ENCODE data around the gene OGDH.

The OGDH gene

DNA sequence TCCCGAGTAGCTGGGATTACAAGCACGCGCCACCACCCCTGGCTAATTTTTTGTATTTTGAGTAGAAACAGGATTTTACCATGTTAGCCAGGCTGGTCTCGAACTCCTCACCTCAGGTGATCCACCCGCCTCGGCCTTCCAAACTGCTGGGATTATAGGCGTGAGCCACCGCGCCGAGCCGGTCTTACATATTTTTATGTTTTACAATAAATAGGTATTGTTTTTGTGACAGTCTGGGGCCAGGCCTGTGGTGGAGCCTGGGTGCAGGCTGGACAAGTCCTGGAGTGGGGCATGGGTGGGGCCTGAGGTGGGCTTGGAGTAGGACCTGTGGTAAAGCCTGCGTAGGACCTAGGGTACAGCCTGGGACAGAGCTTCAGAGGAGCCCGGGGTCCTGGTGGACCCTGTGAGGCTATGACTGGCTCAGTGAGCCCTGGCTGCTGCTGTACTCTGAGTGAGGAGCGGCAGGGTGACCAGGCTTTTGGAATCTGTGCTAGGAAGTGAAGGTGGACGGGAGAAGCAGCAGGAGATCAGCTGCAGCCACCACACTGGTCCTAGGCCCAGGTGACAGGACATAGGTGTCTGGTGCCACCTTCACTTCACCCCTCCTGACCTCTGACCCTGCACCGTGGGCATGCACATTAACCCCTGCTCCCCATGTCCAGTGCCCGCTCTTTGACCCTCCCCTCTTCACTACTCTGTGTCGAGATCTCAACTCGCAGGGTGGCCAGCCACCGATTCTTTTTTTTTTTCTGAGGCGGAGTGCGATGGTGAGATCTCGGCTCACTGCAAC is 132.6 kb downstream of the OGDH start:
- TF ChIP-seq, protein P1, sequence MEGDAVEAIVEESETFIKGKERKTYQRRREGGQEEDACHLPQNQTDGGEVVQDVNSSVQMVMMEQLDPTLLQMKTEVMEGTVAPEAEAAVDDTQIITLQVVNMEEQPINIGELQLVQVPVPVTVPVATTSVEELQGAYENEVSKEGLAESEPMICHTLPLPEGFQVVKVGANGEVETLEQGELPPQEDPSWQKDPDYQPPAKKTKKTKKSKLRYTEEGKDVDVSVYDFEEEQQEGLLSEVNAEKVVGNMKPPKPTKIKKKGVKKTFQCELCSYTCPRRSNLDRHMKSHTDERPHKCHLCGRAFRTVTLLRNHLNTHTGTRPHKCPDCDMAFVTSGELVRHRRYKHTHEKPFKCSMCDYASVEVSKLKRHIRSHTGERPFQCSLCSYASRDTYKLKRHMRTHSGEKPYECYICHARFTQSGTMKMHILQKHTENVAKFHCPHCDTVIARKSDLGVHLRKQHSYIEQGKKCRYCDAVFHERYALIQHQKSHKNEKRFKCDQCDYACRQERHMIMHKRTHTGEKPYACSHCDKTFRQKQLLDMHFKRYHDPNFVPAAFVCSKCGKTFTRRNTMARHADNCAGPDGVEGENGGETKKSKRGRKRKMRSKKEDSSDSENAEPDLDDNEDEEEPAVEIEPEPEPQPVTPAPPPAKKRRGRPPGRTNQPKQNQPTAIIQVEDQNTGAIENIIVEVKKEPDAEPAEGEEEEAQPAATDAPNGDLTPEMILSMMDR (IDR thresholded peaks at IDR 0.05): no peak

DNA sequence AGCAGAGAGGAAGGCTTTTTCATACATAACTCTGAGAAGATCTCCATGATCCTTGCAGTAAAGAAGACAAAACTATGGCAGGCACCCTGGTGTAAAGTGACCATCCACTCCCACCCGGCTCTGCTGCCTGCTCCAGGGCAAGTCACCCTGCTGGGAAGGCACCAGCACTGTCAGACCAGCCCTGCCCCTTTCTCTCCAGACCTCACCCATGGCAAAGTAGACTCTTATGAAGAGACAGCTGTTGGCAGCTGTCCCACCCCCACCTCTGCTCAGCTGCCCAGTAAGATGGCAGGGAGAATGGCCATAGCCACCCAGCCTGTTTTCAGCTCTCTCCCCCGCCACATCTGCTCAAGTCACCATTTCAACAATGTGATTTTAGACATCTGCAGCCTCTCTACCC is 133.6 kb downstream of the OGDH start:
- TF ChIP-seq, protein P1 (IDR thresholded peaks at IDR 0.05): no peak

DNA sequence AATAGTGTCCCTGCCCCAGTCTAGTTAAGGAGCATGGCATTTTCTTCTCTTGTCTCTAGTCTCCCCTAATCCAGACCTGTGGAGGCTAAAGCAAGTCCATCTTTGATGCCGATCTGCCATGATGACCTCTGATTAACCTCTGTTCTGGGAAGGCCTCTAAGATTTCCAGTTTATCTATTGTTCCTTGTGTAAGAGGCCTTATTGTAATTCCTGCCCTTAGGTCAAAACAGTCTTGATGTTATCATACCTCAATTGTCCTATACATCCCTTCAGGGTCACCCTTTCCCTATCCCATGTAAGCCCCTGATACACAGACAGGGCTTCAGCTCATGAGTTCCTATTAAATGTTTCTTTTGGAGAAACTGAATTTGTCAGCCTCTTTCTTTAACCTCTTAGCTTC is 137.3 kb downstream of the OGDH start:
- TF ChIP-seq, protein P1 (IDR thresholded peaks at IDR 0.05): no peak

DNA sequence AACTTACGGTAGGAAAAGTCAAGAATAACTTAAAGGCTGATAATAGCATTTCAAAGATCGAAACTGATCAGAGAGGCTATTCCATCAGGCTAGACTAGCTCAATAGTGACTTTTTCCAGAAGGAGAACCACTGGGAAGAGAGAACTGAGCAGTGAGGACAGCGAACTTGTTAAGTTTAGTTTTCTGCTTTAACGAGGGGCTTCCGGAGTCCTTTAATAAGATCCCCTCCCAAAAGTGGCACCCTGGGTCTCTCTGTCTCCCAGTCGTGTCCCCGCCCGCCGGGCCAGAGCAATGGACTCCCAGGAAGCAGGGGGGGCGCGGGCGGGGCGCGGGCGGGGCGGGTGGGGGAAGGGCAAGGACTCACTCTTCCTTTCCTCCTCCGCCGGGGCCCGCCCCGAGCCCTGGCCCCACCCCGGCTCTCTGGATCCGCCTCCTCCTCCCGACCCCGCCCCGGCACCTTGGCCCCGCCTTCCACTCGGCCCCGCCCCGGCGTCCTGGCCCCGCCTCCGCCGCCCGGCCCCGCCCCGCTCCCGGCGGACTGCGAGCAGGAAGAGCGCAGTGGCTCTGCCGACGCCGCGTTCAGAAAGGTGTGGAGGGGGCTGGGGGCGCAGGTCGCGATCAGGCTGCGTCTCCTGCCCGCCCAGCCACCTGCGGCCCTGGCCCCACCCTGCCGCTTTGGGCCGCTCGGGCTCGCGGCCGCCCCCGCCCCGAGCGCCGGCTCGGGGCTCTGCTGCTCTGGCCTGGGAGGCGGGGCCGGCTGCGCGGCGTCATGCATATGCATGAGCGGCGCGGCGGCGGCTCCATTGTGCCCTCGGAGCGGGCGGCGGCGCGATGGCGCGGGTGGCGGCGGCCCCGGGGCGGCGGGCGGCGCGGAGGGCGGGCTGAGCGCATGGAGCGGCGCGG is 141.9 kb downstream of the OGDH start, which contains the start of gene ZMIZ2:
ZMIZ2 (plus strand) TSS at position 803 of the 903 bp plus-strand sequence. CDS start 7,403 bp downstream, outside the sequence.
- TF ChIP-seq, protein P1 (IDR thresholded peaks at IDR 0.05): no peak

DNA sequence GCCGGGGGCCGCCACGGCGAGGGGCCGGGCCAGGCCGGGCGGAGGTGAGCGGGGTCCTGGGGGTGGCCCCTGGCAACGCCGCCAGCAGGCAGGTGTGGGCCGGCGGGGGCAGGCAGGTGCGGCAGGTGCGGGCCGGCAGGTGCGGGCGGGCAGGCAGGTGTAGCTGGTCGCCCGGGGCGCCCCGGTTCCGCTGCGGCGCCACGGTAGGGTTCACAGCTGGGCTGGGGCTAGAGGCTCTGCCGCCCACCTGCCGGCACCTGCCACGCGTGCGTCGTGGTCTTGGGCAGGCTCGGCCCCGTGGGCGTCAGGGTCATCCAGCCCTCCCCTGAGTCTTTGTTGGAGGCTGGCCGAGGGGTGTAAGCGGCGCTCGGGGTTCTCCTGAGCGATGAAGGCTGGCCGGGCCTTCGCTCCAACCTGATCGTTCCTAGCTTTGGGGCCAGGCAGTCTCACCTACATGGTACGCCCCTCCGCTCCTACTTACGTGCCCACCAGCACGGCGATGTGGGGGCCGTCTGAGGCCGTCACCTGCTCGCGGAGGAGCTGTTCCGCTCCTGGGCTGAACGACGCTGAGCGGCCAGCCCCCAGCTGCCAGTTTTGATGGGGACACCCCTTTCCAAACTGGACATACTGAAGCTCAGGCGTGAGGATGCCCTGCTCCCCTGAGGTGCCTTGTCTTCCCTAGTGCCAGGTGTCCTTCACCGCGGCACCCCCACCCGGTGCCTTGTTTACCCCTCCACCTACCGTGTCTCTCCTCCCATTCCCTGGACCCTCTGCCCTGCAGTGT is 142.7 kb downstream of the OGDH start:
- TF ChIP-seq, protein P1 (IDR thresholded peaks at IDR 0.05): no peak

DNA sequence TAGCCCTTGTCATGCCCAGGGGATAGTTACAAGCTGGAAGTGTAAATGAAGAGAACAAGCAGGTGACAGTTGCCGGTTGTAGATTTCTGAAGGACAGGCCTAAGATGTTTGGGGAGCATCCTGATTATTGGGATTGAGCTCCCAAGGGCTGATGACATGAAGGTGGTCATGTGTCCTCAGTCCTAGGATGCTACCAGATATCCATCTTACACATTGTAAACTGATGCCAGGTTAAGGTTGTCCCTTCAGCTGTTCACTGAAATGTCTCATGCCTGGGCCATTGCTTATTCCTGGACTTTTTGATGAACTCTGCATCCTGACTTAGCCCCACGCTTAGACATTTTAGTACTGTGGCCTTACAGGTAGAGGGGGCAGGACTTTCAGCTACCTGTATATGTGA is 143.6 kb downstream of the OGDH start:
- TF ChIP-seq, protein P1 (IDR thresholded peaks at IDR 0.05): no peak

DNA sequence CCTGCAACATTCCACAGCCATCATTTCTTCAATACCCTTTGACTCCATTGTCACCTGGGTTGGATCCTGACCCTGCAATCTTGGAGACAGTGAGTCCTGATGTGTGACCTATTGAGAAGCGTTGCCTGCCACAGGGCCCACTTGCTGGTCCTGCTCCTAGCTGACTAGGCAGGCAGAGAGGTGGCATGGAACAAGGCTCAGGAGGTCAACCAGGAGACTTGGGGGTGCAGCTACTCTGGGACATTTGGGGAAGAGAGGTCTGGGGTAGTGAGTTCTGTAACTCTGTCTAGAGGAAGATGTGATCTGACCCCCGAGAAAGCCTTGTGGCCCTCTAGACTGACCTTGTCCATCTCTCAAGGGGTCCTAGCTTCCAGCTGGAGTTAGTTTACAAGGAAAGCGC is 144.0 kb downstream of the OGDH start:
- TF ChIP-seq, protein P1 (IDR thresholded peaks at IDR 0.05): no peak
